Loucy (cell line): ENCODE data around the gene FGFR3.

Source experiments
- H2AFZ ChIP-seq: fragments of 200-600 bp; sonication (generic); 2 replicates; pipeline ENCODE4 v1.6.0; 2016; ENCODE audit warnings: antibody characterized with exemption, mild to moderate bottlenecking, low read length, moderate library complexity
- H3F3A ChIP-seq: fragments of 200-600 bp; 2 replicates; pipeline ENCODE4 v1.6.0; 2016; ENCODE audit warnings: antibody characterized with exemption, low read depth, mild to moderate bottlenecking
- H3K27me3 ChIP-seq: fragments of 200-600 bp; sonication (generic); 2 replicates; pipeline ENCODE4 v1.6.1; 2014; ENCODE audit warnings: low read length, mild to moderate bottlenecking; ENCODE audit not compliant: insufficient read depth, poor library complexity, severe bottlenecking
- H3K36me3 ChIP-seq: fragments of 200-600 bp; sonication (generic); 2 replicates; pipeline ENCODE4 v1.6.1; 2016; ENCODE audit warnings: low read length; ENCODE audit not compliant: insufficient read depth
- H3K4me1 ChIP-seq: fragments of 200-600 bp; sonication (generic); 2 replicates; pipeline ENCODE4 v1.5.1; 2014; ENCODE audit warnings: low read length, mild to moderate bottlenecking; ENCODE audit not compliant: insufficient read depth, poor library complexity, severe bottlenecking
- H3K4me2 ChIP-seq: fragments of 200-600 bp; sonication (generic); 2 replicates; pipeline ENCODE4 v1.6.0; 2014; ENCODE audit warnings: antibody characterized with exemption, low read length, low read depth, mild to moderate bottlenecking; ENCODE audit not compliant: poor library complexity, severe bottlenecking
- H3K4me3 ChIP-seq: fragments of 200-600 bp; sonication (generic); 2 replicates; pipeline ENCODE4 v1.5.1; 2014; ENCODE audit warnings: low read length, mild to moderate bottlenecking, mixed read lengths; ENCODE audit not compliant: poor library complexity, severe bottlenecking
- H3K79me2 ChIP-seq: fragments of 200-600 bp; sonication (generic); 2 replicates; pipeline ENCODE4 v1.6.1; 2014; ENCODE audit warnings: low read length; ENCODE audit not compliant: insufficient read depth
- H3K9ac ChIP-seq: fragments of 200-600 bp; sonication (generic); 2 replicates; pipeline ENCODE4 v1.6.0; 2014; ENCODE audit warnings: mild to moderate bottlenecking, low read depth, low read length, moderate library complexity; ENCODE audit not compliant: poor library complexity, severe bottlenecking
- H3K9me2 ChIP-seq: fragments of 200-600 bp; sonication (generic); replicated peaks from 2 replicates; pipeline ENCODE4 v1.6.1; 2016; ENCODE audit warnings: low read depth, low read length, mixed read lengths
- H3K9me3 ChIP-seq: fragments of 200-600 bp; sonication (generic); 2 replicates; pipeline ENCODE4 v1.6.1; 2014; ENCODE audit warnings: mild to moderate bottlenecking, antibody characterized with exemption, low read length, low read depth; ENCODE audit not compliant: insufficient read depth
- H4K20me1 ChIP-seq: fragments of 200-600 bp; sonication (generic); 2 replicates; pipeline ENCODE4 v1.6.0; 2014; ENCODE audit warnings: antibody characterized with exemption, low read length, mild to moderate bottlenecking; ENCODE audit not compliant: insufficient read depth, poor library complexity, severe bottlenecking
- CTCF ChIP-seq: fragments of 200-600 bp; sonication (generic); conservative IDR thresholded peaks from 2 replicates; pipeline ENCODE4 v1.5.1; 2014; ENCODE audit warnings: mild to moderate bottlenecking, antibody characterized with exemption, low read length
- EZH2phosphoT487 ChIP-seq: fragments of 200-600 bp; IDR thresholded peaks from 2 replicates; pipeline ENCODE4 v1.6.1; 2018; ENCODE audit warnings: antibody characterized with exemption, mild to moderate bottlenecking, moderate library complexity, borderline replicate concordance

FGFR3 gene

GRCh38 chr4:1756893-1757779, 36.0 kb upstream of the FGFR3 start:
- H3K9me3 ChIP-seq = no peaks in the 10 kb centered on the region
- no peak overlapping the region for H3K9ac ChIP-seq
- H3K4me1 ChIP-seq = no peaks in the 10 kb centered on the region
- no peaks in the 10 kb centered on the region for H3F3A ChIP-seq
- H2AFZ ChIP-seq = no peak overlapping the region
- H3K4me2 ChIP-seq = no peak overlapping the region
- no peaks in the 10 kb centered on the region for H3K27me3 ChIP-seq
- no peaks in the 10 kb centered on the region for H4K20me1 ChIP-seq
- no peak overlapping the region for H3K4me3 ChIP-seq
- H3K79me2 ChIP-seq = no peaks in the 10 kb centered on the region
- no peaks in the 10 kb centered on the region for H3K9me2 ChIP-seq
- H3K36me3 ChIP-seq = no peaks in the 10 kb centered on the region
- no peak for TF ChIP-seq CTCF
- no peak for TF ChIP-seq EZH2phosphoT487

DNA sequence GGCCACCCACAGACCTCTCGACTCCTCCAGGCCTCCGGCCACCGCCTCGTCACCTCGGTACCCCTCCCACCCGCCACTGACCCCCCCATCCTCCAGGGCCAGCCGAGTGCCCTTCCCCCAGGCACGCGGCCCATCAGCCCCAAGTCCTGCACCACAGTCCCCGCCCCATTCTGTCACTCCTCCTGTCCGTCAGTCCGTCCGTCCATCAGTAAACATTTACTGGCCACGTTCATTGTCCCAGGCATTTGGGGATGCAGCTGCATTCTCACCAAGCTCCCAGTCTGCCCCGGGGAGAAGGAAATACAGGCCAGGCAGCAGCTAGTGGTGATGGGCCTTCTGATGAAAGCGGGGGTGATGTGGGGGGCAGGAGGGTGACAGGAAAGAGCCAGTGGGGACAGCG, 35.3 kb upstream of the FGFR3 start:
- no peaks in the 10 kb centered on the region for H4K20me1 ChIP-seq
- no peaks in the 10 kb centered on the region for H3F3A ChIP-seq
- no peak overlapping the region for H3K9ac ChIP-seq
- H3K9me2 ChIP-seq = no peaks in the 10 kb centered on the region
- no peak overlapping the region for H3K4me2 ChIP-seq
- H3K79me2 ChIP-seq = no peaks in the 10 kb centered on the region
- H2AFZ ChIP-seq = no peak overlapping the region
- H3K27me3 ChIP-seq = no peaks in the 10 kb centered on the region
- H3K36me3 ChIP-seq = no peaks in the 10 kb centered on the region
- H3K4me1 ChIP-seq = no peaks in the 10 kb centered on the region
- no peaks in the 10 kb centered on the region for H3K9me3 ChIP-seq
- TF ChIP-seq CTCF (no peak), EZH2phosphoT487 (no peak)
- no peak overlapping the region for H3K4me3 ChIP-seq

DNA sequence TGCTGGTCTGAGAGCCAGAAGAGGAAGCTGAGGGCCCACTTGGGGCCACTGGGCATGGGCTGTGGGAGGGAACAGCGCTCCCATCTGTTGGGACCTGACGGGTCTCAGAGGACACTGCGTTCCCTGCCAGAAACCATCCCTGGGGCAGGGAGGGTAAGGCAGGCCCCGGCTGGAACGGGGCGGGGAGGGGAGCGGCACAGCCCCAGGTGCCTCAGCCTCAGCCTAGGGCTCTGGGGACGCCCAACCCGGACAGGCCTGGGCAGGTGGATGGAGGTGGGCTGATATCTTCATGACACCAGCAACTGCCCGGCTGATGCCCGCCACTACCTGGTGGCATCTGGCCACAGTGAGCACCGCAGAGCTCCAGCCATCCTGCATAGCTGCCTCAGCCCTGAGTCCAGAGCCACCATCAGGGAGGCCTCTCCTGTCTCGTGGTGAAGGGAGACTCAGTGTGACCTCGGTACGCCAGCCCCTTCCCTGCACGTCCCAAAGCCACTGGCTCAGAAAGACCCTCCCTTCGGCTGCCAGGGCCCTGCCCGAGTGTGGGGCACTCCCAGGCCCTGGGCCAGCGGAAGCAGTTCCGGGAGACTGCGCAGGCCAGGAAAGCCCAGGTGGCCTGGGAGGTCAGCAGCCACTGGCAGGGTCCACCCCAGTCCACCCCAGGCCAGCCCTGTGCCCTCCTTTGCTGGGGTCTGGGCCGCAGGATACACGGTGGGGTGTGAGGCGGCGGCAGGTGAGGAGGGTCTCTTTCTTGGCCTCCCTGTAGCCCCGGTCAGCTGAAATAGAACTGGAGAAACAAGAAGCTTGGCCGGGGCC, 34.6 kb upstream of the FGFR3 start:
- H2AFZ ChIP-seq = no peak overlapping the region

More for the DNA sequence above, 34.6 kb upstream of the FGFR3 start:
- H3K9ac ChIP-seq = no peak overlapping the region
- no peaks in the 10 kb centered on the region for H3K27me3 ChIP-seq
- H3F3A ChIP-seq = no peaks in the 10 kb centered on the region
- no peaks in the 10 kb centered on the region for H3K9me2 ChIP-seq
- H3K36me3 ChIP-seq = no peaks in the 10 kb centered on the region
- no peaks in the 10 kb centered on the region for H3K9me3 ChIP-seq
- H3K4me3 ChIP-seq = no peak overlapping the region
- no peak overlapping the region for H3K4me2 ChIP-seq
- H3K79me2 ChIP-seq = no peaks in the 10 kb centered on the region
- no peak for TF ChIP-seq CTCF
- no peak for TF ChIP-seq EZH2phosphoT487
- no peaks in the 10 kb centered on the region for H3K4me1 ChIP-seq
- H4K20me1 ChIP-seq = no peaks in the 10 kb centered on the region
